ENCODE results near the gene FOXO3.

DNA sequence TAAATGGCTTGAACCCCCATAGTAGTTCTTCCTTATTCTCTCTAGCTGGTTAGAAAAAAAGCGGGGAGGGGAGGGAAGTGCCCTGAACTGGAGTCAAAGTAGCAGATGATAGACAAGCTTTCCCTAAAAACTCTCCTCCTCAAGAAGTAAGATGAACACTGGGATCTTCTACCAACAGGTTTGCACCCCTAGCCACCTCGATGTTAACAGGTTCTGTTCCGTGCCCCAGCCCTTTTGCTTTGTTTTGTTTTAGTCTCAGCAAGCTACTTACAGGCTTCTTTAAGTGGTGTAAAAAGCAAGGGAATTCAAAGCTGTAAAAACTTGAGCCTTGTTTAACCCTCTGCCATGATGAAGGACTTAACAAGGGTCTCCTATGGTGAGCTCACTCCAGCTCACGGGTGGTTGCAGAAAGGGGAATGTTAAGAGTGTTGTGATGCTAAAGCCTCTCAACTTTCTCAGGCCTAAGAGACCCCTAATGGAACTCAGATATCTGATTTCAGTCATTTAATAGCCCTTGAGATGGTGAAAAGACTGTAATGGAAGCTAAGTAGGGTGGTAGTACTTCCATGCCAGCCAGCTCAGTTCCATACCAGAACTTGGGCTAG lies 106.0 kb downstream of the FOXO3 start:
- TF ChIP-seq EZH2phosphoT487 (IDR thresholded peaks at IDR 0.05) = no peak
- TF ChIP-seq, protein P1, sequence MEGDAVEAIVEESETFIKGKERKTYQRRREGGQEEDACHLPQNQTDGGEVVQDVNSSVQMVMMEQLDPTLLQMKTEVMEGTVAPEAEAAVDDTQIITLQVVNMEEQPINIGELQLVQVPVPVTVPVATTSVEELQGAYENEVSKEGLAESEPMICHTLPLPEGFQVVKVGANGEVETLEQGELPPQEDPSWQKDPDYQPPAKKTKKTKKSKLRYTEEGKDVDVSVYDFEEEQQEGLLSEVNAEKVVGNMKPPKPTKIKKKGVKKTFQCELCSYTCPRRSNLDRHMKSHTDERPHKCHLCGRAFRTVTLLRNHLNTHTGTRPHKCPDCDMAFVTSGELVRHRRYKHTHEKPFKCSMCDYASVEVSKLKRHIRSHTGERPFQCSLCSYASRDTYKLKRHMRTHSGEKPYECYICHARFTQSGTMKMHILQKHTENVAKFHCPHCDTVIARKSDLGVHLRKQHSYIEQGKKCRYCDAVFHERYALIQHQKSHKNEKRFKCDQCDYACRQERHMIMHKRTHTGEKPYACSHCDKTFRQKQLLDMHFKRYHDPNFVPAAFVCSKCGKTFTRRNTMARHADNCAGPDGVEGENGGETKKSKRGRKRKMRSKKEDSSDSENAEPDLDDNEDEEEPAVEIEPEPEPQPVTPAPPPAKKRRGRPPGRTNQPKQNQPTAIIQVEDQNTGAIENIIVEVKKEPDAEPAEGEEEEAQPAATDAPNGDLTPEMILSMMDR (IDR thresholded peaks at IDR 0.05) = no peak

Measured in neural progenitor cell (in vitro differentiated cells).